Skeletal muscle tissue (tissue), 4 donors: ENCODE measurements around the gene CLIC6. TPM values are rescaled to one million over a fixed set of nuclear protein-coding genes. Genes with fewer than 3 reads are reported as not detected.
"Not testable (repeated sequence)": the region's sequence is repeated elsewhere in the genome, so short reads cannot be mapped to it uniquely, and the experiment has no call there.

Experiments used
- H3K27ac ChIP-seq: one replicate; pipeline ENCODE4 v1.7.0; 2013; ENCODE audit warnings: mild to moderate bottlenecking, low read depth, low read length, inconsistent platforms
- H3K27me3 ChIP-seq, 3 donors: one replicate each; pipeline ENCODE4 v1.7.0; 2013; ENCODE audit warnings: low read length in 3 of 3; ENCODE audit not compliant: control insufficient read depth in 3 of 3, insufficient read depth in 3 of 3
- H3K36me3 ChIP-seq, 3 donors: one replicate each; pipeline ENCODE4 v1.7.0; 2013; ENCODE audit warnings: low read length in 3 of 3; ENCODE audit not compliant: control insufficient read depth in 3 of 3, insufficient read depth in 3 of 3
- H3K4me1 ChIP-seq, 3 donors: one replicate each; pipeline ENCODE4 v1.7.0; 2013; ENCODE audit warnings: low read length in 3 of 3, mild to moderate bottlenecking in 3 of 3; ENCODE audit not compliant: control insufficient read depth in 3 of 3, insufficient read depth in 3 of 3
- H3K4me3 ChIP-seq, 3 donors: one replicate each; pipeline ENCODE4 v1.7.0; 2013; ENCODE audit warnings: low read length in 3 of 3
- H3K9ac ChIP-seq, 3 donors: one replicate each; pipeline ENCODE4 v1.7.0; 2013; ENCODE audit warnings: low read length in 3 of 3, mild to moderate bottlenecking in 3 of 3, moderate library complexity in 2 of 3, low read depth in 1 of 3
- H3K9me3 ChIP-seq, 3 donors: one replicate each; pipeline ENCODE4 v1.7.0; 2013; ENCODE audit warnings: low read length in 3 of 3; ENCODE audit not compliant: control insufficient read depth in 3 of 3
- total RNA-seq: library from RNA; depleted of rRNA; stranded (reverse); fragments of >200 nt; gene quantifications from one replicate; pipeline ENCODE4 v1.2.3, GENCODE V29; 2014
- donor health status: Osteomylitis.

CLIC6 gene
- total RNA-seq, 1 donor from 2014 or later = under 0.01 TPM

DNA sequence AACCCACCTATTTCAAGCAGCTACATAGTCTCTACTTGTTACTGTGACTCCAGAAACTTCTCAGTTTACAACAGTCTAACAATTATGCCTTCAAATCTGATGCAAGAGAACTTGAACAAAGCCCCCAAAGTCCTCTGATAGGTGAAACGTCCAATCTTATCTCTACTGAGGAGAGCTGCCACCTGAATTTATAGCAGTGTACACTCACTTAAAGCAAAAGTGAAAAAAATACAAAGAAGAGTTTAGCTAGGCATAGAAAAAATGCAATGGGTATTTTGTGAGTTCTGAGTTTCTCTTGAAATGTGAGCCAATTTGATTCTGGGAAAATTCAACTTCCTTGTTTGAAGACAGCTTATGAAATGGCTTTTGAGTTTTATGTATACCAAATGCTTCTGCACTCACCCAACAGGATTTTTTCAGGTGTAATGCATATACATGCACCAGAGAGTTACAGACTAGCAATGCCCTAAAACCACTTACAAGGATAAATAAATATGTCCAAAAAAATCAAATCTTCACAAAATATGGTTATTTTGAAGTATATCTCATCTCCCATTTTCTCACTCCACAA, 17.8 kb upstream of the CLIC6 start:
- Histone ChIP-seq H3K4me3 (no peak overlapping the region), H3K36me3 (no peaks in the 10 kb centered on the region), H3K27me3 (peaks cover 2 to 10% (median 8%) of the 10 kb centered on the region in 3 donors), H3K27ac (no peak overlapping the region), H3K4me1 (no peaks in the 10 kb centered on the region), H3K9ac (no peak overlapping the region), H3K9me3 (peaks cover 0 to 10% (median 0%) of the 10 kb centered on the region in 3 donors)

DNA sequence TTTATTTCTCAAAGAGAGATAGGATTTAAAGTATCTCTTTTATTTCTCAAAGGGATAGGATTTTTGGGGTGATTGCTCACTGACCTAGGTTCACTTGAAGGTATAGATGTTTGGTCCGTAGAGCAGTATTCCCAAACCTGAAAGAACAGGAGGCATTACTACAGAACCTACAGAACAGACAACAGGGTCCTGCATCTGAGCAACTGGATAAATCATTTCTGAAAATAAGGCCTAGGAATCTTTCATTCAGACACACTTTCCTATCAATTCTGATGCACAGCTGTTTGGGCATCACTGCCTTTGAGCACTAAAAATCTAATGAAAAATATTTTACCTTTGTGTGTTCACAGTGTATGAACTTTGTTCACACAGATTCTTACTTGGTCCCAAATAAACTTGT, 17.2 kb upstream of the CLIC6 start:
- Histone ChIP-seq H3K27me3 (peaks cover 2 to 10% (median 8%) of the 10 kb centered on the region in 3 donors), H3K27ac (no peak overlapping the region)

DNA sequence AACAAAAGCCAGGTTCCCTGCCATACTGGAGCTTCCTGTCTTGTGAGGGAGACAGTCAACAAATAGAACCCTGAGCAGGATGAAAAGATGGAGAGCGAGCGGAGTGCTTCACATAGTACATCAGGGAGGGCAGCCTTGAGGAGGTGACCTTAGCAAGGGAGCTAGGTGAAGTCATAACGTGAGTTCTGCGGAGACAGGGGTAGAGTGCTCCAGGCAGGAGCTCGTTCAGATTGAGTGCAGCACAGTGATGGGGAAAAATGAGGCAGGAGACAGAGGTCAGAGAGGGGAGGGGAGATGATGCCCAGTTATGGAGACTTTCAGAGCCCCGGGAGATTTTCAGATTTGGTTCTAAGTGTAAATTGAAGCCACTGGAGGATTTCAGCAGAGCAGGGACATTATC, 15.3 kb upstream of the CLIC6 start:
- Histone ChIP-seq H3K27me3 (peaks cover 0 to 8% (median 5%) of the 10 kb centered on the region in 3 donors), H3K4me1 (no peaks in the 10 kb centered on the region)

More for the DNA sequence above, 17.2 kb upstream of the CLIC6 start:
- no peak overlapping the region for H3K9ac ChIP-seq
- H3K4me3 ChIP-seq = no peak overlapping the region
- H3K4me1 ChIP-seq = no peaks in the 10 kb centered on the region
- H3K36me3 ChIP-seq = no peaks in the 10 kb centered on the region
- peaks cover 0 to 10% (median 0%) of the 10 kb centered on the region in 3 donors for H3K9me3 ChIP-seq

DNA sequence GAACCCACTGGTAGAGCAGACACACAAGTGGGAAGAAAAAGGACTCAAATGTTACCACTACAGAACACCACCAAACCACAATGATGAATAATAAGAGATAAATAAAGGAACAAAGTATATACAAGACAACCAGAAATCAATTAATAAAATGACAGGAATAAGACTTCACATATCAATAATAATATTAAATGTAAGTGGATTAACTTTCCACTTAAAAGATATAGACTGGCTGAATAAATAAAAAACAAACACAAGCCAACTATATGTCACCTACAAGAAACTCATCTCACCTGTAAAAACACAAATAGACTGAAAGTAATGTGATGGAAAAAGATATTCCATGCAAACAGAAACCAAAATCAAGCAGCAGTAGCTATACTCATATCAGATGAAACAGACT, 6.9 kb upstream of the CLIC6 start:
- H3K9ac ChIP-seq = no peak overlapping the region
- H3K36me3 ChIP-seq = no peaks in the 10 kb centered on the region
- no peaks in the 10 kb centered on the region for H3K4me1 ChIP-seq
- H3K27ac ChIP-seq = no peak overlapping the region
- H3K9me3 ChIP-seq = peaks cover 9 to 13% (median 11%) of the 10 kb centered on the region in 3 donors
- H3K27me3 ChIP-seq = peaks cover 0 to 9% (median 2%) of the 10 kb centered on the region in 3 donors
- no peak overlapping the region for H3K4me3 ChIP-seq

More for the DNA sequence above, 15.3 kb upstream of the CLIC6 start:
- no peak overlapping the region for H3K4me3 ChIP-seq
- peaks cover 0 to 10% (median 0%) of the 10 kb centered on the region in 3 donors for H3K9me3 ChIP-seq
- no peak overlapping the region for H3K9ac ChIP-seq
- H3K27ac ChIP-seq = no peak overlapping the region
- no peaks in the 10 kb centered on the region for H3K36me3 ChIP-seq

DNA sequence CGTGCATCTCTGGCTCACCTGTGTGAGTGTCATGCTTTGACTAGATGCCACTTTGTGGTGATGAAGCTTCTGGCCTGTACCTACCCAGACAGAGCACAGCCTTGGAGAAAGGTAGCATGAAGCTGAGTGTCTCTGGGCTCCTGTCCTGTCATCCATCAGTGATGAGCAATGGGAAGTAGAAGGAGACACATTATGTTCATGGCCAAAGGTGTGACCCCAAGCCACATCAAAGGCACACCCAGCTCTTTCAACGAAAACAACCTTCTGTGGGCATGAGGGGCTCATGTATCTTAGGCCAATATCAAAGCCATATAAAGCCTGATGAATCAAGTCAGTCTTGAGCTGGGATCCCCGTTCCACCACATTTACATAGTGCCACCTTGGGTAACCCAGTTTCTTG, 1.0 kb upstream of the CLIC6 start:
- Histone ChIP-seq H3K4me1 (peaks cover 8 to 11% (median 9%) of the 10 kb centered on the region in 3 donors), H3K36me3 (no peaks in the 10 kb centered on the region), H3K27me3 (peaks cover 18 to 46% (median 45%) of the 10 kb centered on the region in 3 donors), H3K9me3 (peaks cover 0 to 2% (median 0%) of the 10 kb centered on the region in 3 donors), H3K27ac (no peak overlapping the region), H3K4me3 (no peak overlapping the region), H3K9ac (no peak overlapping the region)

DNA sequence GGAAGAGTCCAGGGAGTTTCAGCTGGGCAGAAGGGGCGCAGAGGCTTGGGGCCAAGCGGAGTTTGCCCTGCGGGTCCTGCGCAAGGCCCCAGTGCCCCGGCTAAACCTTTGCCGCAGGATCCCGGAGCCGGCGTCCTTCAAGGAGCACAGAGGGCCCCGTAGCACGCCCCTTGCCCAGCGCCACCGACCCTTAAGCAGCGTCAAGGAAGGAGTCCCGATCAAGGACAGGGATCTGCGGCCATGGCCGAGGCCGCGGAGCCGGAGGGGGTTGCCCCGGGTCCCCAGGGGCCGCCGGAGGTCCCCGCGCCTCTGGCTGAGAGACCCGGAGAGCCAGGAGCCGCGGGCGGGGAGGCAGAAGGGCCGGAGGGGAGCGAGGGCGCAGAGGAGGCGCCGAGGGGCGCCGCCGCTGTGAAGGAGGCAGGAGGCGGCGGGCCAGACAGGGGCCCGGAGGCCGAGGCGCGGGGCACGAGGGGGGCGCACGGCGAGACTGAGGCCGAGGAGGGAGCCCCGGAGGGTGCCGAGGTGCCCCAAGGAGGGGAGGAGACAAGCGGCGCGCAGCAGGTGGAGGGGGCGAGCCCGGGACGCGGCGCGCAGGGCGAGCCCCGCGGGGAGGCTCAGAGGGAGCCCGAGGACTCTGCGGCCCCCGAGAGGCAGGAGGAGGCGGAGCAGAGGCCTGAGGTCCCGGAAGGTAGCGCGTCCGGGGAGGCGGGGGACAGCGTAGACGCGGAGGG, 520 bp downstream of the CLIC6 start:
- H3K36me3 ChIP-seq = no peaks in the 10 kb centered on the region
- H3K4me1 ChIP-seq = peaks cover 8 to 11% (median 9%) of the 10 kb centered on the region in 3 donors
- no peaks in the 10 kb centered on the region for H3K9me3 ChIP-seq
- no peak overlapping the region for H3K27ac ChIP-seq
- H3K27me3 ChIP-seq = peaks cover 20 to 59% (median 57%) of the 10 kb centered on the region in 3 donors
- peak overlapping the region in 1 of 3 donors; percentile 23 for H3K9ac ChIP-seq
- H3K4me3 ChIP-seq = peak overlapping the region in 1 of 3 donors; percentile 22

DNA sequence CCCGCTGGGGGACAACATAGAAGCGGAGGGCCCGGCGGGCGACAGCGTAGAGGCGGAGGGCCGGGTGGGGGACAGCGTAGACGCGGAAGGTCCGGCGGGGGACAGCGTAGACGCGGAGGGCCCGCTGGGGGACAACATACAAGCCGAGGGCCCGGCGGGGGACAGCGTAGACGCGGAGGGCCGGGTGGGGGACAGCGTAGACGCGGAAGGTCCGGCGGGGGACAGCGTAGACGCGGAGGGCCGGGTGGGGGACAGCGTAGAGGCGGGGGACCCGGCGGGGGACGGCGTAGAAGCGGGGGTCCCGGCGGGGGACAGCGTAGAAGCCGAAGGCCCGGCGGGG, 1.1 kb downstream of the CLIC6 start:
- peak overlapping the region in 1 of 3 donors; percentile 52 for H3K4me3 ChIP-seq
- not testable (repeated sequence) for H3K9me3 ChIP-seq, H3K27ac ChIP-seq, H3K36me3 ChIP-seq
- peaks cover 20 to 59% (median 59%) of the 10 kb centered on the region in 3 donors for H3K27me3 ChIP-seq
- H3K9ac ChIP-seq = peak overlapping the region in 1 of 3 donors; percentile 25
- H3K4me1 ChIP-seq = peaks cover 8 to 11% (median 9%) of the 10 kb centered on the region in 3 donors

DNA sequence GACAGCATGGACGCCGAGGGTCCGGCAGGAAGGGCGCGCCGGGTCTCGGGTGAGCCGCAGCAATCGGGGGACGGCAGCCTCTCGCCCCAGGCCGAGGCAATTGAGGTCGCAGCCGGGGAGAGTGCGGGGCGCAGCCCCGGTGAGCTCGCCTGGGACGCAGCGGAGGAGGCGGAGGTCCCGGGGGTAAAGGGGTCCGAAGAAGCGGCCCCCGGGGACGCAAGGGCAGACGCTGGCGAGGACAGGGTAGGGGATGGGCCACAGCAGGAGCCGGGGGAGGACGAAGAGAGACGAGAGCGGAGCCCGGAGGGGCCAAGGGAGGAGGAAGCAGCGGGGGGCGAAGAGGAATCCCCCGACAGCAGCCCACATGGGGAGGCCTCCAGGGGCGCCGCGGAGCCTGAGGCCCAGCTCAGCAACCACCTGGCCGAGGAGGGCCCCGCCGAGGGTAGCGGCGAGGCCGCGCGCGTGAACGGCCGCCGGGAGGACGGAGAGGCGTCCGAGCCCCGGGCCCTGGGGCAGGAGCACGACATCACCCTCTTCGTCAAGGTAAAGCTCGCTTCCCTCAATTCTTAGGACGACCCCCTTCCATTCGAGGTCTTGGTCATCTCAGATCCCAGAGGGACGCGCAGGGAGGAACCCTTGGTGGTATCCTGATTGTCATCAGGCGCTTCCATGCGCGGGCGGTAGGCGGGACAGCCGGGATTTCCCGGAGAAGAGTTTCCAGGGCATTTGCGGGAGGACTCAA, 1.6 kb downstream of the CLIC6 start:
- Histone ChIP-seq H3K9me3 (no peaks in the 10 kb centered on the region), H3K4me1 (peaks cover 8 to 11% (median 9%) of the 10 kb centered on the region in 3 donors), H3K36me3 (no peaks in the 10 kb centered on the region), H3K4me3 (peak overlapping the region; percentile 26 to 52 (median 43)), H3K27ac (no peak overlapping the region), H3K27me3 (peaks cover 20 to 64% (median 59%) of the 10 kb centered on the region in 3 donors), H3K9ac (peak overlapping the region in 1 of 3 donors; percentile 25)

DNA sequence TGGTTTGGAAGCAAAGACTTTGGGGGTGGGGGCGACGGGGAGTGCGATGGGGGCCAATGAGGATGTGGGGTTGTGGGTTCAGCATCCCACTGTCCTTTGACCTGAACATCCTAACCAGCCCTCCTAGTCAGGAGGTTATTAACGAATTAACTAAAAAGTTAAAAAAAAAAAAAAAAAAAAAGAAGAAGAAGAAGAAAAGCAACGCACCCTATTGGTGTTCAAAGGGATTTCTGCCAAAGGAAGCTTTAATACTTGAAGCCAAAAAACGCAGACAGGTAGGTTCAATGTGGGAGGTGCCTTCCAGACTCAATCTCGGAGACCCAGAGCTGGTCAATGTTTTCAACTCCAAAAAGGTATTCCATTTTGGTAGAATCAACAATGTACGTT, 2.2 kb downstream of the CLIC6 start:
- Histone ChIP-seq H3K4me3 (peak overlapping the region in 1 of 3 donors; percentile 43), H3K27me3 (peaks cover 20 to 67% (median 59%) of the 10 kb centered on the region in 3 donors), H3K4me1 (peaks cover 8 to 11% (median 9%) of the 10 kb centered on the region in 3 donors)

More for the DNA sequence above, 2.2 kb downstream of the CLIC6 start:
- Histone ChIP-seq H3K9ac (no peak overlapping the region), H3K36me3 (no peaks in the 10 kb centered on the region), H3K9me3 (no peaks in the 10 kb centered on the region), H3K27ac (no peak overlapping the region)
